H9 (cell line): Measurements from ENCODE around the gene RAP1GAP2. TPM values are rescaled to one million over a fixed set of nuclear protein-coding genes. Genes with fewer than 3 reads are reported as not detected.
"Not testable (repeated sequence)": the region's sequence is repeated elsewhere in the genome, so short reads cannot be mapped to it uniquely, and the experiment has no call there.

Source experiments
- DNase-seq: peaks from one replicate; pipeline ENCODE4 v3.0.0-alpha.2; 2017
- H2AFZ ChIP-seq: one replicate; pipeline ENCODE4 v1.6.1; 2013; ENCODE audit warnings: mild to moderate bottlenecking, low read length, control low read depth, moderate library complexity
- H2AK5ac ChIP-seq: 2 replicates; pipeline ENCODE4 v1.6.1; 2013; ENCODE audit warnings: low read length, control low read depth, mixed read lengths; ENCODE audit not compliant: insufficient read length
- H2BK120ac ChIP-seq: one replicate; pipeline ENCODE4 v1.6.1; 2013; ENCODE audit warnings: low read depth, mild to moderate bottlenecking, low read length, control low read depth, inconsistent platforms; ENCODE audit not compliant: poor library complexity, severe bottlenecking
- H2BK12ac ChIP-seq: 2 replicates; pipeline ENCODE4 v1.6.1; 2013; ENCODE audit warnings: low read length, control low read depth, mixed read lengths, low read depth; ENCODE audit not compliant: insufficient read length
- H2BK15ac ChIP-seq: 2 replicates; pipeline ENCODE4 v1.6.1; 2013; ENCODE audit warnings: low read depth, low read length, control low read depth
- H2BK20ac ChIP-seq: one replicate; pipeline ENCODE4 v1.6.1; 2013; ENCODE audit warnings: low read depth, mild to moderate bottlenecking, low read length, control low read depth, inconsistent platforms; ENCODE audit not compliant: poor library complexity, severe bottlenecking
- H2BK5ac ChIP-seq: 2 replicates; pipeline ENCODE4 v1.6.1; 2013; ENCODE audit warnings: low read length, control low read depth, mixed read lengths; ENCODE audit not compliant: insufficient read length
- H3K14ac ChIP-seq: 2 replicates; pipeline ENCODE4 v1.6.1; 2013; ENCODE audit warnings: low read length, control low read depth; ENCODE audit not compliant: insufficient read depth
- H3K18ac ChIP-seq: 2 replicates; pipeline ENCODE4 v1.6.1; 2013; ENCODE audit warnings: low read depth, mild to moderate bottlenecking, mixed read lengths, low read length, control low read depth; ENCODE audit not compliant: insufficient read length
- H3K23ac ChIP-seq: 2 replicates; pipeline ENCODE4 v1.6.1; 2013; ENCODE audit warnings: low read length, control low read depth, mixed read lengths, low read depth; ENCODE audit not compliant: insufficient read length
- H3K23me2 ChIP-seq: 2 replicates; pipeline ENCODE4 v1.6.1; 2013; ENCODE audit warnings: low read depth, mild to moderate bottlenecking, mixed read lengths, low read length, control low read depth; ENCODE audit not compliant: insufficient read length, poor library complexity, severe bottlenecking
- H3K27ac ChIP-seq: 2 replicates; pipeline ENCODE4 v1.5.1; 2013; ENCODE audit warnings: low read length, control low read depth, mixed read lengths, low read depth; ENCODE audit not compliant: insufficient read length
- H3K27me3 ChIP-seq: 2 replicates; pipeline ENCODE4 v1.6.1; 2013; ENCODE audit warnings: low read length, control low read depth, inconsistent platforms; ENCODE audit not compliant: insufficient read depth
- H3K4ac ChIP-seq: 2 replicates; pipeline ENCODE4 v1.6.1; 2013; ENCODE audit warnings: low read depth, mild to moderate bottlenecking, control low read depth, inconsistent platforms, low read length, moderate library complexity
- H3K4me1 ChIP-seq: 2 replicates; pipeline ENCODE4 v1.6.1; 2013; ENCODE audit warnings: low read length, control low read depth, inconsistent platforms; ENCODE audit not compliant: insufficient read depth
- H3K4me2 ChIP-seq: 2 replicates; pipeline ENCODE4 v1.6.1; 2013; ENCODE audit warnings: low read length, control low read depth, mixed read lengths; ENCODE audit not compliant: insufficient read length, insufficient read depth
- H3K56ac ChIP-seq: 2 replicates; pipeline ENCODE4 v1.6.1; 2013; ENCODE audit warnings: low read depth, mild to moderate bottlenecking, mixed read lengths, low read length, control low read depth; ENCODE audit not compliant: insufficient read length
- H3K79me1 ChIP-seq: 2 replicates; pipeline ENCODE4 v1.6.1; 2013; ENCODE audit warnings: low read depth, mild to moderate bottlenecking, moderate library complexity, low read length, control low read depth, inconsistent platforms; ENCODE audit not compliant: insufficient read depth, poor library complexity, severe bottlenecking
- H3K79me2 ChIP-seq: 2 replicates; pipeline ENCODE4 v1.6.1; 2013; ENCODE audit warnings: low read length, control low read depth, inconsistent platforms; ENCODE audit not compliant: insufficient read depth
- H3K9ac ChIP-seq: 2 replicates; pipeline ENCODE4 v1.6.1; 2013; ENCODE audit warnings: low read length, control low read depth, mixed read lengths; ENCODE audit not compliant: insufficient read length; ENCODE audit errors: extremely low read depth
- H3K9me3 ChIP-seq: one replicate; pipeline ENCODE4 v1.6.1; 2013; ENCODE audit warnings: low read depth, low read length, inconsistent platforms; ENCODE audit not compliant: control insufficient read depth
- H3T11ph ChIP-seq: one replicate; pipeline ENCODE4 v1.6.1; 2013; ENCODE audit warnings: mild to moderate bottlenecking, low read length, control low read depth, inconsistent platforms
- H4K20me1 ChIP-seq: one replicate; pipeline ENCODE4 v1.6.1; 2013; ENCODE audit not compliant: control insufficient read depth, insufficient read length, insufficient read depth
- H4K5ac ChIP-seq: 2 replicates; pipeline ENCODE4 v1.6.1; 2013; ENCODE audit warnings: low read depth, mild to moderate bottlenecking, mixed read lengths, low read length, control low read depth; ENCODE audit not compliant: insufficient read length
- H4K8ac ChIP-seq: replicated peaks from 2 replicates; pipeline ENCODE4 v1.6.1; 2013; ENCODE audit warnings: low read length, control low read depth, mixed read lengths, low read depth; ENCODE audit not compliant: insufficient read length
- H4K91ac ChIP-seq: 2 replicates; pipeline ENCODE4 v1.6.1; 2013; ENCODE audit warnings: low read depth, mild to moderate bottlenecking, moderate library complexity, mixed read lengths, low read length, control low read depth; ENCODE audit not compliant: insufficient read length
- H3K27ac Mint-ChIP-seq, 3 experiments: 2 replicates in 2 of 3; 3 replicates in 1 of 3; pipeline ENCODE4 v1.8.0; 2020 to 2021; ENCODE audit warnings: mixed read lengths in 3 of 3, mild to moderate bottlenecking in 1 of 3, moderate library complexity in 1 of 3
- H3K27me3 Mint-ChIP-seq: 2 replicates; pipeline ENCODE4 v1.8.0; 2021; ENCODE audit warnings: low read depth, mild to moderate bottlenecking, moderate library complexity, mixed read lengths
- H3K36me3 Mint-ChIP-seq, 3 experiments: 2 replicates in 2 of 3; 3 replicates in 1 of 3; pipeline ENCODE4 v1.8.0; 2020 to 2021; ENCODE audit warnings: low read depth in 3 of 3, mixed read lengths in 3 of 3; ENCODE audit not compliant: insufficient read depth in 1 of 3
- H3K4me1 Mint-ChIP-seq, 2 experiments: 2 replicates each; pipeline ENCODE4 v1.8.0; 2020; ENCODE audit warnings: mixed read lengths in 2 of 2
- H3K4me3 Mint-ChIP-seq, 2 experiments: 2 replicates in 1 of 2; 3 replicates in 1 of 2; pipeline ENCODE4 v1.8.0; 2020 to 2021; ENCODE audit warnings: mild to moderate bottlenecking in 2 of 2, mixed read lengths in 2 of 2, moderate library complexity in 1 of 2
- H3K9me3 Mint-ChIP-seq, 2 experiments: 2 replicates in 1 of 2; 3 replicates in 1 of 2; pipeline ENCODE4 v1.8.0; 2020; ENCODE audit warnings: mild to moderate bottlenecking in 2 of 2, mixed read lengths in 2 of 2, moderate library complexity in 1 of 2
- WGBS: extraction: QIAGEN DNeasy Blood & Tissue Kit; methylation state at CpG from one replicate; pipeline ENCODE4 v1.1.7; 2013; ENCODE audit warnings: missing lambda C conversion rate, low lambda C conversion rate, mixed read lengths; ENCODE audit not compliant: insufficient read length; ENCODE audit errors: extremely low coverage; 5-methylcytosine and 5-hydroxymethylcytosine counted together
- total RNA-seq: library from RNA; stranded (reverse); gene quantifications from 2 replicates; pipeline ENCODE4 v1.2.1, GENCODE V29; 2021
- TF ChIP-seq, protein P1 (sequence below): fragments of 200-600 bp; sonication (generic); conservative IDR thresholded peaks from 3 replicates; pipeline ENCODE4 v1.8.0; 2021; ENCODE audit warnings: antibody characterized with exemption, mild to moderate bottlenecking

The RAP1GAP2 gene
- total RNA-seq, 1 experiment from 2014 or later, result 33.8 TPM

DNA sequence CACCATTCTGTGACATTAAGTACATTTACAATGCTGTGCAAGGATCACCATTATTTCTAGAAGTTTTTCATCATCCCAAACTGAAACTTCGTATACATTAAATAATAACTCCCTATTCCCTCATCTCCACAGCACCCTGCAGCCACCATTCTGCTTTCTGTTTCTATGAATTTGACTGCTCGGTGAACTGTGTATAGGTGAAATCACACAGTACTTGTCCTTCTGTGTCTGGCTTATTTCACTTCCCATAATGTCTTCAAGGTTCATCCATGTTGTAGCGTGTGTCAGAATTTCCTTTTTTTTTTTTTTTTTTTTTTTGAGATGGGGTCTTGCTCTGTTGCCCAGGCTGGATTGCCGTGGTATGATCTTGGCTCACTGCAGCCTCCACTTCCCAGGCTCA is 20.4 kb downstream of the RAP1GAP2 start:
- no CpG with 5 or more reads among the region's 4 CpGs for WGBS

DNA sequence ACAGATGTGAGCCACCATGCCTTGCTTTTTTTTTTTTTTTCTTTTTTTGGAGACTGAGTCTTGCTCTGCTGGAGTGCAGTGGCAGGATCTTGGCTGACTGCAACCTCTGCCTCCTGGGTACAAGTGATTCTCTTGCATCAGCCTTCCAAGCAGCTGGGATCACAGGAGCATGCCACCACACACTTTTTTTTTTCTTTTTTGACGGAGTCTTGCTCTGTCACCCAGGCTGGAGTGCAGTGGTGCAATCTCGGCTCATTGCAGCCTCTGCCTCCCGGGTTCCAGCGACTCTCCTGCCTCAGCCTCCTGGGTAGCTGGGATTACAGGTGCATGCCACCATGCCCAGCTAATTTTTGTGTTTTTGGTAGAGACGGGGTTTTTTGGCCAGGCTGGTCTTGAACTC is 23.1 kb downstream of the RAP1GAP2 start:
- H2BK20ac ChIP-seq, H4K8ac ChIP-seq, H3K4me1 ChIP-seq, H3K36me3 Mint-ChIP-seq, H2BK120ac ChIP-seq, H3K79me1 ChIP-seq, H3K4me1 Mint-ChIP-seq, H3K4me2 ChIP-seq, H3K27me3 Mint-ChIP-seq, H3K9ac ChIP-seq, H3K9me3 ChIP-seq, H3K56ac ChIP-seq, H3K79me2 ChIP-seq, H3K27me3 ChIP-seq, H2BK15ac ChIP-seq, H4K5ac ChIP-seq, H4K91ac ChIP-seq, H2AFZ ChIP-seq, H3K4me3 Mint-ChIP-seq, H3K4ac ChIP-seq, H3T11ph ChIP-seq, H3K23me2 ChIP-seq, H3K9me3 Mint-ChIP-seq, H2BK5ac ChIP-seq, H2BK12ac ChIP-seq, H3K23ac ChIP-seq, H3K27ac ChIP-seq, H3K18ac ChIP-seq, H2AK5ac ChIP-seq, H3K14ac ChIP-seq, H4K20me1 ChIP-seq, DNase-seq, H3K27ac Mint-ChIP-seq: not testable (repeated sequence)
- no CpG with 5 or more reads among the region's 5 CpGs for WGBS

More for the DNA sequence above, 20.4 kb downstream of the RAP1GAP2 start:
- Mint-ChIP-seq H3K27ac (no peak overlapping the region), H3K4me1 (peaks cover 12 to 21% of the 10 kb centered on the region in 2 experiments), H3K4me3 (no peak overlapping the region), H3K27me3 (no peaks in the 10 kb centered on the region), H3K36me3 (no peaks in the 10 kb centered on the region), H3K9me3 (no peaks in the 10 kb centered on the region; a peak in 1 of 5 replicates)
- Histone ChIP-seq H2BK20ac (no peak overlapping the region), H2BK15ac (no peak overlapping the region), H4K20me1 (no peaks in the 10 kb centered on the region), H4K91ac (no peak overlapping the region), H4K5ac (no peak overlapping the region), H3K23me2 (no peaks in the 10 kb centered on the region), H3K9me3 (no peaks in the 10 kb centered on the region), H3K79me1 (no peaks in the 10 kb centered on the region), H3K27me3 (no peaks in the 10 kb centered on the region), H3K23ac (no peak overlapping the region), H3K14ac (no peak overlapping the region), H3K18ac (no peak overlapping the region), H3K79me2 (no peaks in the 10 kb centered on the region), H3K9ac (no peak overlapping the region), H3K4ac (no peak overlapping the region), H2AFZ (no peak overlapping the region), H3K4me1 (no peaks in the 10 kb centered on the region), H2BK12ac (no peak overlapping the region), H2AK5ac (no peak overlapping the region), H3T11ph (no peak overlapping the region), H3K27ac (no peak overlapping the region), H2BK120ac (no peak overlapping the region), H3K4me2 (no peak overlapping the region), H2BK5ac (no peak overlapping the region), H3K56ac (no peak overlapping the region), H4K8ac (no peak overlapping the region)
- TF ChIP-seq, protein P1, sequence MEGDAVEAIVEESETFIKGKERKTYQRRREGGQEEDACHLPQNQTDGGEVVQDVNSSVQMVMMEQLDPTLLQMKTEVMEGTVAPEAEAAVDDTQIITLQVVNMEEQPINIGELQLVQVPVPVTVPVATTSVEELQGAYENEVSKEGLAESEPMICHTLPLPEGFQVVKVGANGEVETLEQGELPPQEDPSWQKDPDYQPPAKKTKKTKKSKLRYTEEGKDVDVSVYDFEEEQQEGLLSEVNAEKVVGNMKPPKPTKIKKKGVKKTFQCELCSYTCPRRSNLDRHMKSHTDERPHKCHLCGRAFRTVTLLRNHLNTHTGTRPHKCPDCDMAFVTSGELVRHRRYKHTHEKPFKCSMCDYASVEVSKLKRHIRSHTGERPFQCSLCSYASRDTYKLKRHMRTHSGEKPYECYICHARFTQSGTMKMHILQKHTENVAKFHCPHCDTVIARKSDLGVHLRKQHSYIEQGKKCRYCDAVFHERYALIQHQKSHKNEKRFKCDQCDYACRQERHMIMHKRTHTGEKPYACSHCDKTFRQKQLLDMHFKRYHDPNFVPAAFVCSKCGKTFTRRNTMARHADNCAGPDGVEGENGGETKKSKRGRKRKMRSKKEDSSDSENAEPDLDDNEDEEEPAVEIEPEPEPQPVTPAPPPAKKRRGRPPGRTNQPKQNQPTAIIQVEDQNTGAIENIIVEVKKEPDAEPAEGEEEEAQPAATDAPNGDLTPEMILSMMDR, result no peak
- DNase-seq, result no peak
